Astrocyte of the spinal cord (primary cell): ENCODE results near the gene MEG3.

Experiments
- DNase-seq: peaks from one replicate; pipeline ENCODE4 v3.0.0; 2011; ENCODE audit warnings: low read depth, low spot score
- H3K4me3 ChIP-seq: 2 replicates; pipeline ENCODE4 v1.5.1; 2011; ENCODE audit warnings: low read depth, mild to moderate bottlenecking, low read length, moderate library complexity
- CTCF ChIP-seq: IDR thresholded peaks from 2 replicates; pipeline ENCODE4 v1.5.1; 2012; ENCODE audit warnings: low read depth, mild to moderate bottlenecking, low read length, inconsistent platforms
- in situ Hi-C: cut with HindIII; loops from 2 replicates; pipeline ENCODE4 v1.10.0; 2017; ENCODE audit warnings: low sequenced_read_pairs

The MEG3 gene

GRCh38 chr14:100864206-100864605 is 38.3 kb downstream of the MEG3 start:
- TF ChIP-seq CTCF, result no peak
- in situ Hi-C loops, result no loop called here
- DNase-seq, result no peak

GRCh38 chr14:100864960-100865681 is 39.2 kb downstream of the MEG3 start:
- in situ Hi-C loops, result no loop called here
- no peak for DNase-seq
- no peak for TF ChIP-seq CTCF
- H3K4me3 ChIP-seq, result no peak overlapping the region

More at GRCh38 chr14:100864206-100864605, 38.3 kb downstream of the MEG3 start:
- no peak overlapping the region for H3K4me3 ChIP-seq

GRCh38 chr14:100865682-100866591 is 40.0 kb downstream of the MEG3 start:
- in situ Hi-C loops, result no loop called here
- no peak for DNase-seq
- H3K4me3 ChIP-seq, result no peak overlapping the region
- no peak for TF ChIP-seq CTCF

- no peak overlapping the region for H3K4me3 ChIP-seq
- in situ Hi-C loops, result no loop called here
- DNase-seq, result no peak
- no peak for TF ChIP-seq CTCF
These were observed 41.0 kb downstream of the MEG3 start for GRCh38 chr14:100866666-100867630.

GRCh38 chr14:100867631-100868315 is 41.9 kb downstream of the MEG3 start:
- H3K4me3 ChIP-seq, result no peak overlapping the region
- no peak for DNase-seq
- TF ChIP-seq CTCF, result no peak
- in situ Hi-C loops, result no loop called here
